OCI-LY3 (cell line): ENCODE results near the gene SH3GL2.

ENCODE experiments used
- H2AFZ ChIP-seq: fragments of 200-600, 300-600 bp; shearing (Covaris generic); 2 replicates; pipeline ENCODE4 v1.6.0; 2014; ENCODE audit warnings: antibody characterized with exemption, low read depth, low read length
- H3K27ac ChIP-seq: fragments of 200-600, 300-600 bp; sonication (generic); 2 replicates; pipeline ENCODE4 v1.5.1; 2014; ENCODE audit warnings: mild to moderate bottlenecking, low read length, moderate library complexity, mixed read lengths
- H3K27me3 ChIP-seq: fragments of 200-600, 300-600 bp; sonication (generic); 2 replicates; pipeline ENCODE4 v1.6.1; 2014; ENCODE audit warnings: low read depth, low read length, mixed read lengths
- H3K36me3 ChIP-seq: fragments of 200-600, 300-600 bp; sonication (generic); replicated peaks from 2 replicates; pipeline ENCODE3; 2014; ENCODE audit warnings: low read depth, low read length, mixed read lengths
- H3K4me1 ChIP-seq: fragments of 300-600, 200-600 bp; sonication (generic); 2 replicates; pipeline ENCODE4 v1.6.1; 2014; ENCODE audit warnings: low read length, mixed read lengths
- H3K4me2 ChIP-seq: fragments of 200-600, 300-600 bp; sonication (generic); 2 replicates; pipeline ENCODE4 v1.6.1; 2014; ENCODE audit warnings: low read length, mixed read lengths
- H3K4me3 ChIP-seq: fragments of 300-600, 200-600 bp; sonication (generic); 2 replicates; pipeline ENCODE4 v1.5.1; 2014; ENCODE audit warnings: antibody characterized with exemption, mild to moderate bottlenecking, low read length, moderate library complexity
- H3K79me2 ChIP-seq: fragments of 300-600, 200-600 bp; shearing (Covaris generic); 2 replicates; pipeline ENCODE4 v1.6.1; 2014; ENCODE audit warnings: mild to moderate bottlenecking, low read length, mixed read lengths
- H3K9ac ChIP-seq: fragments of 300-600, 200-600 bp; shearing (Covaris generic); 2 replicates; pipeline ENCODE4 v1.6.0; 2014; ENCODE audit warnings: mild to moderate bottlenecking, low read length, moderate library complexity
- H3K9me3 ChIP-seq: fragments of 200-600, 300-600 bp; shearing (Covaris generic); 2 replicates; pipeline ENCODE4 v1.6.1; 2014; ENCODE audit warnings: low read length, mixed read lengths; ENCODE audit not compliant: insufficient read depth
- H4K20me1 ChIP-seq: fragments of 200-600, 300-600 bp; sonication (generic); 2 replicates; pipeline ENCODE4 v1.6.1; 2016; ENCODE audit warnings: low read length, mixed read lengths; ENCODE audit not compliant: insufficient read depth
- CTCF ChIP-seq: fragments of 200-600, 300-600 bp; sonication (generic); IDR thresholded peaks from 2 replicates; pipeline ENCODE4 v1.5.1; 2014; ENCODE audit warnings: antibody characterized with exemption, low read length, low read depth
- EZH2phosphoT487 ChIP-seq: fragments of 200-600 bp; shearing (Covaris generic); IDR thresholded peaks from 2 replicates; pipeline ENCODE4 v1.6.1; 2018; ENCODE audit warnings: antibody characterized with exemption, mixed run types, low read depth

The SH3GL2 gene

GRCh38 chr9:17775656-17776055, 196.8 kb downstream of the SH3GL2 start:
- no peaks in the 10 kb centered on the region for H3K36me3 ChIP-seq
- H3K27me3 ChIP-seq = no peaks in the 10 kb centered on the region; the same call in 1 of the 2 replicates

GRCh38 chr9:17776735-17777134, 197.9 kb downstream of the SH3GL2 start:
- no peaks in the 10 kb centered on the region for H3K4me1 ChIP-seq
- no peak overlapping the region for H2AFZ ChIP-seq
- H3K9me3 ChIP-seq = no peaks in the 10 kb centered on the region
- no peaks in the 10 kb centered on the region; the same call in 1 of the 2 replicates for H3K27me3 ChIP-seq
- no peak overlapping the region for H3K9ac ChIP-seq
- no peaks in the 10 kb centered on the region for H3K36me3 ChIP-seq
- no peak overlapping the region for H3K4me2 ChIP-seq
- H3K4me3 ChIP-seq = no peak overlapping the region
- H4K20me1 ChIP-seq = no peaks in the 10 kb centered on the region
- no peak for TF ChIP-seq CTCF
- H3K27ac ChIP-seq = no peak overlapping the region
- no peaks in the 10 kb centered on the region for H3K79me2 ChIP-seq

More at GRCh38 chr9:17775656-17776055, 196.8 kb downstream of the SH3GL2 start:
- H3K27ac ChIP-seq = no peak overlapping the region
- H3K4me3 ChIP-seq = no peak overlapping the region
- H3K9ac ChIP-seq = no peak overlapping the region
- no peaks in the 10 kb centered on the region for H4K20me1 ChIP-seq
- H3K79me2 ChIP-seq = no peaks in the 10 kb centered on the region
- H2AFZ ChIP-seq = no peak overlapping the region
- no peak for TF ChIP-seq EZH2phosphoT487
- H3K4me2 ChIP-seq = no peak overlapping the region
- H3K4me1 ChIP-seq = no peaks in the 10 kb centered on the region
- H3K9me3 ChIP-seq = no peaks in the 10 kb centered on the region

DNA sequence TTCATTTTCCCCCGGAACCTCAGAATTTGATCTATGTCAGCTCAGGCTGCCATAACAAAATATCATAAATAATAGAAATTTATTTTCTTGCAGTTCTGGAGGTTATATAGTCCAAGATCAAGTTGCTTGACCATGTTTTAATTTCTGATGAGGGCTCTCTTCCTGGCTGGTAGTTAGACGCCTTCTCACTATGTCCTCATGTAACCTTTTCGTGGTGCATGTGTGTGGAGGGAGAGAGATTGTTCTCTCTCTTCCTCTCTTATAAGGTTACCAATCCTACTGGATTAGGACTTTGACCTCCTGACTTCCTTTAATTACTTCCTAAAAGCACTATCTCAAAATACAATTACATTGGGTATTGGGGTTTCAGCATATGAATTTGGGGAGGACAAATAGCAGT, 198.6 kb downstream of the SH3GL2 start:
- Histone ChIP-seq H3K9me3 (no peaks in the 10 kb centered on the region), H2AFZ (no peak overlapping the region), H3K79me2 (no peaks in the 10 kb centered on the region), H3K9ac (no peak overlapping the region), H4K20me1 (no peaks in the 10 kb centered on the region), H3K36me3 (no peaks in the 10 kb centered on the region), H3K4me1 (no peaks in the 10 kb centered on the region), H3K27me3 (no peaks in the 10 kb centered on the region; the same call in 1 of the 2 replicates), H3K4me2 (no peak overlapping the region), H3K4me3 (no peak overlapping the region), H3K27ac (no peak overlapping the region)
- TF ChIP-seq EZH2phosphoT487 (no peak), CTCF (no peak)

- no peak overlapping the region for H3K9ac ChIP-seq
- no peak for TF ChIP-seq EZH2phosphoT487
- TF ChIP-seq CTCF = no peak
- no peak overlapping the region for H3K4me3 ChIP-seq
- H3K79me2 ChIP-seq = no peaks in the 10 kb centered on the region
- H3K36me3 ChIP-seq = no peaks in the 10 kb centered on the region
- H3K27me3 ChIP-seq = peaks cover 9% of the 10 kb centered on the region; the same call in 1 of the 2 replicates
- H2AFZ ChIP-seq = no peak overlapping the region
- no peaks in the 10 kb centered on the region for H3K4me1 ChIP-seq
- H3K9me3 ChIP-seq = no peaks in the 10 kb centered on the region
- H4K20me1 ChIP-seq = no peaks in the 10 kb centered on the region
- no peak overlapping the region for H3K4me2 ChIP-seq
- no peak overlapping the region for H3K27ac ChIP-seq
These were observed 203.7 kb downstream of the SH3GL2 start for GRCh38 chr9:17782430-17783149.
